ENCODE results near the gene COL7A1.
A peak's percentile ranks its signal among the peaks of the same experiment; 100 is the strongest.
"Not testable (repeated sequence)": the region's sequence is repeated elsewhere in the genome, so short reads cannot be mapped to it uniquely, and the experiment has no call there.

COL7A1 gene

DNA sequence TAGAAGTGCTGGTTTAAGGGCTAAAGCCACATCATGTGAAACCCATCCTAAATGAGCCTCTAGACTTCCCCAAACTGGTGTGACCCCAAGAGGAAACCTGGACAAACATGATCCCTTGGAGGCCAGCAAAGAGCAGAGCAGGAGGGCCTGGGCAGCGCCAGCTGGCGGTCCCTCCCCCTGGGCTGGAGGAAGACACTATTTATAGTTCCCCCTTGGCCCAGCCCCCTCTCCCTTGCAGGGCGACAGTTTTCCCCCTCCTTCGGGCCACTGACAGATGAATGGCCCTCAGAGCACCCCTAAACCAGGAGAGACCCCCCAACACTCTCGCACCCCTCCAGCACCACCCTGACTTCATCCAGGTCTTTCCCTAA, 34.5 kb downstream of the COL7A1 start:
- DNase-seq = peak; percentile 50

DNA sequence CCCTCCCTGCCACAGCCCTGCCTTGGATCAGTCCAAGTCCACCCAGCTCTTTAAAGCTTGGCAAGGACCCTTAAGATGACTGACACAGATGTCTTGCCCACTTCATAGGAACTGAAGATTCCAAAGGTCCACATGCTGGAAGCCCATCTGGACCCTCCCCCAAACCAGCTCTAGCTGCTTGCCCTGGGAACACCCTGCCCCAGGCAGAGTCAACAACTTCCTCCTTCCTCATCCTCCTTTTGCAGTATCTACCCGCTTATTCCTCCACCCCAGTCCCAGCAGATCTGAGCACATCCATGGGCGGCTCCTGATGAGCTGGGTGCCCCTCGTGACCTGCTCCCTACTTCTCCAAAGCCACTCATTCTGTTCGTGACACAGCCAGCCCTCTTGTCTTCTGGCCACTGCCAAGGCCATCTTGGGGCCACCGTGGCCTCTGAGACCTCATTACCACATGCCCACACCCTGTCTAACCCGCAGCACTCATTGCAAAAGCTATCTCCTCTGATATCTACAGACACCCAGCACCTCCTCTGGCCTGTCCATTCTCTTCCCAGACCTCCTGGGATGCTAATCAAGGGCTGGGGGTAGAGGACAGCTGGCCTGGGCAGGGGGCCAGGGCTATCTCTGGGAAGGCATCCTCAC, 36.5 kb downstream of the COL7A1 start:
- no peak for DNase-seq

DNA sequence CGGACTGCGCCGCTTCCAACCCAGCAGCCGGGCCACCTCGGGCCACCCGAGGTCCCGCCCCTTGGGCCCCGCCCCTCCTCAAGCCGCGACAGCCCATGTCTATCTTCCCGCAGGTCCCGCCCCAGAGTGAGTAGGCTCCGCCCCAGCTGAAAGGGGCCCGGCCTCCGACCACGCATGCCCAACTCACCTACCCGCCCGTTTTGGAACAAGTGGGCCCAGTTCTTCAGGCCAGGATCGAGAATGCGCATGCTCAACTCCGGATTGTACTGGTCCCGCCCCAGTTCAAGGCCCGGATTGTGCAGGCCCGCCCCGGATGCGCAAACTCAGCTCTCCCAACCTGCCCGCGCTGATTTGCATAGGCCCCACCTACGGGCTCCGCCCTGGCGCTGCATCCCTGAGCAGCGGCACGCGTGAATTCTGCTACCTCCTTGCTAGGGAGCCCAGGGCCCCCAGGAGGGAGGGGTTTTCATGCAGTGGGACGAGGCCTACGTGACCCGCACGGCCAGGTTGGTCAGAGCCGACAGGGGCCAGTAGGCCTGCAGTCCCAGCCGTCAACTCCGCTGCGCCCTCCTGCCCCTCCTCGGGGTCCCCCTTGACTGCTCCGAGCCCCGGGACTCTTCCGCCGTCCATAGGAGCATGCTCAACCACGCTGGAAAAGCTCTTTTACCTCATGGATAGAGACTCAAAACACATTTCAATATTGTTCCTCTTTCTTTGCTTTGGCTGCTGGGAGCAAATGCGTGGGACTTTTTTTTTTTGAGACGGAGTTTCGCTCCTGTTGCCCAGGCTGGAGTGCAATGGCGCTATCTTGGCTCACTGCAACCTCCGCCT, 38.1 kb downstream of the COL7A1 start, which contains the start of gene PFKFB4:
TSS of gene PFKFB4 (minus strand) at position 8 of the 831 bp plus-strand sequence. CDS start 26 bp downstream, outside the sequence.
- peak; percentile 100 for DNase-seq

DNA sequence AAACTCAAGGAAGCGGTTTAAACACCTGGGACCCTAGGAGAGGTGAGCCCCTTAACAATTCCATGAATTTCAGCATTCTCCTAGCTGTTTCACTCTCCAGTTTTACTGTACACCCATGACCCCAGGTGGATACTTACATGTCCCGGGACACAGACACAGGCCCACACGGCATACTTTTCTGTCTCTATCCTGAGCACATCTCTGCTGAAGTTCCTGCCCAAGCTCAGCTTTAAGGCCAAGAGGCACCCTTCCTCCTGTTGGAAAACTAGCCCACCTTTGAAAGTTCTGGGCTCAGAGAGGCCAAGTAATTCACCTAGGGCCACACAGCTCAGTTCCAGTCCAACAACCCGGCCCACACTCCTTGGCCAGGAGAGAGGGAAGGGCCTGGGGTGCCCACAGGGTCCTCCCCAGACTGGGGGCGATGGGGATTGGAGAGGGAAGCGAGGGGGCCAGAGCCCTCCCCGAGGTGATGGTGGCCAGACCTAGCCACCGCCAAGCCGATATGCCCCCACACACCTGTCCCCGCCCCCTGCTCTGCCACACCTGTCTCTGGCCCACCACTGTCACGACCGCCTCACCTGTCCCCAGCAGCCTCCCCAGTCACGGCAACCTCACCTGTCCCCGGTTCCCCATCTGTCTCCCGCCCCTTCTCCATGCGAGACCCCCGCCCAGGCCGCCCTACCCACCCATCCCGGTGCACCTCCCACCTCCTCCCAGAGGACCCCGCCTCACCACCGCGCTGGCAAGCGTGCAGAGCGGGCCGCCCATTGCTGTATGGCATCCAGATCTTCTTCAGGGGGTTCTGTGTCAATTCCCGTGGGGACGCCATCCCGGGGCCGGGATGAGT, 39.0 kb downstream of the COL7A1 start:
- no peak for DNase-seq

DNA sequence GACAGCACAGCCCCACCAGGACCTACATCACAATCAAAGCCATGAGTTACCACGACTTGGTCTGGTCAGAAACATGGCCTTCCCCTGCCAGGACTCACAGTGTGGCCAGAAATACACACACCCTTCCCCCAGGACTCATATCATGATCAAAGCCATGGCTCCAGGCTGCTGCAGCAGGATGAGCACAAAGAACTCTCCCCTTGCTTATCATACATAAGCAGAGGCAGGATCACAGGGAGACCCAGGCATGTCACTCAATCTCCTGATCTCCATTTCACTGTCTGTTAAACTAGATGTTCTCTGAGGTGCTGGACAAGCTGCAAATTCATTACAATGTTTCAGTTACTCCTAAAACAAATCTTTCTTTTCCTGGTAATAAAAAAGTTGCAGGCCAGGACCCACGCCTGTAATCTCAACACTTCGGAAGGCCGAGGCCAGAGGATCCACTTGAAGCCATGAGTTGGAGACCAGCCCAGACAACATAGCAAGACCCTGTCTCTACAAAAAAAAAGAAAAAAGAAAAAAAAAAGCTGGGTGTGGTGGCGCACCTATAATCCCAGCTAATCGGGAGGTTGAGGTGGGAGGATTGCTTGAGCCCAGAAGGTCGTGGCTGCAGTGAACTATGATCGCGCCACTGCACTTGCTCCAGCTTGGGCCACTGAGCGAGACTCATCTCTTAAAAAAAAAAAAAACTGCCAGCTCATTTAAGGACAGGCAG, 39.7 kb downstream of the COL7A1 start:
- no peak for DNase-seq

DNA sequence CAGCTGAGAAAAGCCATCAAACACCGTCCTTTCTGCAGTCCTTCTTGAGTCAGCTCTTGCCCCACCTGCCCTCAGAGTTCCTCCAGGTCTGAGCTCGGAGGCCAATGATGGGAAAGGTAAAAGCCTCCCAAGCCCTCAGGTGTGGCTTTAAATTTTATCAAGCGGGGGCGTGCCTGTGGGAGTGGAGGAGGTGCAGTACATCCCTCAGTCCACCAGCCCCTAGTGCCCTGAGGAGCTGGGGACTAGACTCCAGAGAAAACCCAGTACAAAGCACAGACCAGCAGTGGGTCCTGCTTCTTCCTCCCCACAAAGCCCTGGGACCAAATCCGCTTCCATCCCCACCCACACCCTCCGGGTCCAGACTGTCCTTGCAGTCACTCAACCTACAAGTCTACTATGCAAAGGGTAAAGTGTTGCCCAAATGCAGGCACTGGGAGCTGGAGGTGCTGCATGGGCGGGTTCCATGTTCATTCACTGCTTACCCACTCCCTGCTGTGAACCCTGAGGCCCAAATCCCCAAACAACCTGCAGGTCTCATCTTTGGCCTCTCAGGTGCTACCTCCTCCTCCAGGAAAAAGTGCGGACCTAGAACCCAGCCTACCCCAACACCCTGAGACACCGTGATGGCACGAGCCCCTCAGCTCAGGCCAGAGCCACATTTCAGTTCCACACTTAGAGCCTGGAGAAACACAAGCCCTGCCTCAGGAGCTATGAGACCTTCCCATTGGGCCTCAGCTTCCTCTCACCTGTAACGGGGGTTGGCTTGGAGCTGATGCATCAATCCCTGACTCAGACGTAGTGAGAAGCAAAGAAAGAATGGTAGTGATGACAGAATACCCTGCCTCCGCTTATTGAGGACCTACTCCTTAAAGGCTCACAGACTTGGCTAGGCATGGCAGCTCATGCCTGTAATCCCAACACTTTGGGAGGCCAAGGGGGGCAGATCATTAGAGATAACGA, 41.0 kb downstream of the COL7A1 start:
- DNase-seq = no peak

DNA sequence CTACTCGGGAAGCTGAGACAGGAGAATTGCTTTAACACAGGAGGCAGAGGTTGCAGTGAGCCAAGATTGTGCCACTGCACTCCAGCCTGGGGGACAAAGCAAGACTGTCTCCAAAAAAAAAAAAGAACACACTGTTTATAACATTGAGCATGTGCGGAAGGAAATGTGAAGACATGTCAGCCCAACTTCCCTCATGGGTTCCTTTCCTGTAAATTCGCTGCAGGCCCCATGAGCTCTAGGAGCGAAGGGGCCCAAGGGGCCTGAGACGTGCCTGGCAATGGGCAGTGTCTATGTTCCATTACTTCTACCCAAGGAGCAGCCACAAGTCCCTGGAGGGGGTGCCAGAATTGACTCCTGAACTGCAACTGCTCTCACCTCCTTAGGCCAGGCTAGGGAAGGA, 41.8 kb downstream of the COL7A1 start:
- DNase-seq = no peak

DNA sequence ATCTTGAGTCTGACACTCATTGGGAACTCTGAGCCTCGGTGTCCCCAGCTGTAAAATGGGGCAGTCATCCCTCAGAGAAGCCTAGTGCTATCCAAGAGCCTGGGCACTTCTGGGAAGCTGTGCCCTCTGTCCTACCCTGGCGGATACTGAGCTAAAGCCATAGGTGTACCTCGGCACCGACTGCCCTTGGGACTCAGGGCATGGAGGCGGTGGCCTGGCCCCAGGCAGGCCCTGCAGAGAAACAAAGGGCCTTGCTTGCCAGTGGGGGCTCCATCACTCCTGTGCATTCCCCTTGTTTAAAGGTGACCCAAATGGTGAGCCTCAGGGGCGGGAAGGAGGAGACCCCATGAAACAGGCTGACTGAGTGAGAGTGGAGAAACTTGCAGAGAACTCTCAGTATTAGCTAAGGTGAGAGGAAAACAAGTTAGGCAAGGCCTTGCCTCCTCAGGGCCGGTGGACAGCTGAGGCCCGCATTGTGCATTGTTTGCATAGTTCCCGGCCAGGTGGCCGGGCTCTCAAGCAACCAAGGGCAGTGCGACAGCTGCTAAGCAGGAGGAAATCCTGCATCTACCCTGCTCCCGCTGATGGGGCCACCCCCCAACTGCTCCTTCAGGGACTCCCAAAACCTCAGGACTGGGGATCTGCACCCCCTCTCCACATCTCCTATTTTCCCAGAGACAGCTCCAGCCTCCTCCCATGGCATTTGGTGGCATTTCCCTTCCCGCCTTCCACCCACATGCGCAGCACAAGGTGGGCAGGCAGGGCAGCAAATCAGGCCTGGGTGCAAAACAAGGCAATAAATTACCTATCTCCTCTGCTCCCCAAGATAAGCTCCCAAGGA, 42.8 kb downstream of the COL7A1 start:
- DNase-seq = no peak

DNA sequence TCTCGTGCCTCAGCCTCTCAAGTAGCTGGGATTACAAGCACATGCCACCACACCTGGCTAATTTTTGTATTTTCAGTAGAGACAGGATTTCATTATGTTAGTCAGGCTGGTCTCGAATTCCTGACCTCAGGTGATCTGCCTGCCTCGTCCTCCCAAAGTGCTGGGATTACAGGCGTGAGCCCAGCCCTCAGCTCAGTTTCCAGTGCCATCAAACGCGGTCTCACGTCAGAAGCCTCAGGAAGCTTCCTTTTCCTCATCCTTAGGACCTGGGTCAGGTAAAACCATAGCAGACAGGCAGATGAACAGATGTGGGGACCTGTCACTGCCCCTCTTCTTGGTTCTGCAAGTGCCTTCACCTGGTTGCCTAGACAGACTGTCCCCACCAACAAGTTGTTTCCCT, 43.5 kb downstream of the COL7A1 start:
- not testable (repeated sequence) for DNase-seq

DNA sequence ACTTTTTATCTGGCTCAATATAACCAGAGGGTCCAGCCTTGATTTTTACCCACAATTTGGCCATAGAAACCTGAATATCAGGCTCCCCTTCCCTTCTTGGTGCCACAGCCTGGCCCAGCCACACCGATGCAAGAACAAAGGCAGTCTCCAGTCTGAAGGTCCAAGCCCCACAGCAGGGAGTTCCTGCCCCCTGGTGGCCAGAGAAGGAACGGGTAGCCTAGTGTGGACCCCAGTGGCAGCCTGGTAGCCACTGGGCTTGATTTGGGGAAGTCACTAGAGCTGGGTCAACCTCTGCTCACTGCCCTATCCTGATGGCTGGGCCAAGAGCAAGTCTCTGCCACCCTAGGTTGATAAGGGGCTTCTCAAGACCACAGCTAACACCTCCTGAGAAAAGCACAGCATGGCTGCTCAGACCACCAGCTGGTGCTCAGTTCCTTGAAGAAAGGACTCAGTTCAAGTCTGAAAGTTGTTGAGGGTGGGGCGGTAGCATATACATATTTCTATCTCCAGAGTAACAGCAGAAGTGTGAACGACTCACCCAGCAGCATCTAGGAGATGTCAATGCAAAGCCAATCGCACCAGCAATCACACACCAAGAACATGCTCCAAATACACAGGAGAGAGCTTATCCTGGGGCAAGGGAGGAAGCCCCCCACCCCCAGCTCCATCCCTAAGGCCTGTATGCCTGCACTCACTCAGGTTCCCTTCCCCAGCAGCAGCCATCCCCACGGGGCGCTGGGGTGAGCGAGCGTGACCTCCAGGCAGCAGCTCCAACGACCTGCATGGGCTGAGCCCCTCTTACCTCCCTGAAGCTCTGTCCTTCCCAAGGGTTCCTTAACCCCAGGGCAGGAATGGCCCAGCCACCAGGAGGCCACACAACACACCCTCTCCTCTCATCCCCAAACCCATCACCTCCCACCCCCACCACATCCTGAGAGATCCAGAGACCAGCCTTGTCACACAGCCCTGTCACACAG, 46.1 kb downstream of the COL7A1 start:
- DNase-seq = peak; percentile 92

DNA sequence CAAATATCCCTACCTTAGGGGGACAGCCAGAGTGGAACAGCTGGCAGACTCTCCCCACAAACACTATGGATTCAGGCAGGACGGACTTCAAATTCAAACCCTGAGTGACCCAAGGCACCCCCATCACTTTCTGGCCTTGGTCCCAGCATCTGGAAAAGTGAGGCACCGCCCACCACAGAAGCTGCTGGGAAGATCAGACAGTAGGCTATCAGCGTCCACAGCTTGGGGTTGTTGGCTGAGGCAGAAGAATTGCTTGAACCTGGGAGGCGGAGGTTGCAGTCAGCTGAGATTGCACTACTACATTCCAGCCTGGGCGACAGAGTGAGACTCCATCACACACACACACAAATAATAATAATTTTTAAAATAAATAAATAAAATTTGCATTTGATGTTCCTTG, 47.0 kb downstream of the COL7A1 start:
- no peak for DNase-seq

DNA sequence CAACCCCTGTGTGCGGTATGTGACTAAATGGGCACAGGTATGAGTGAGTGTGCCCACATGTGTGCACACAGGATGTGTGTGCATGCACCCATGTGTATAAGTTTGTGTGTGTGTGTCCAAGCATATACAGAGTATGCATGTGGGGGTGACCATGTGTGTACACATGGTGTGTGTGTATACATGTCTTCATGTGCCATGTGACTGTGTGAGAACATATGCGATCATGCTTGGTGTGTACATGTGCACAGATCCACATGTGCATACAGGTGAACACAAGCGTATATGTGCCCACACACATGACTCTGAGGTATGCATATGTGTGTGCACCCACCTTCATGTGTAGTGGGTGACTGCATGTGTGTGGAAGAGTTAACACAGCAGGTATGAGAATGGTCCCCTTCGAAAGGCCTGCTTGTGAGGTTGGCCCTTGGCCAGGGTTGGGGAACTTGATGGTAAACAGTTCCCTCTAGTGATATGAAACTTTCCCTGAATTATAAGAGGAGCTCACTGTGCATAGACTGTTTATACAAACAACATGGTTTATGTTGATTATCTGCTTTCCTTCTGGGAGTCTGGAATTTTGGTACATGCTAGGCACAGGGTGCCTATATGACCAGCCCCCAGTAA, 48.8 kb downstream of the COL7A1 start:
- DNase-seq = no peak

DNA sequence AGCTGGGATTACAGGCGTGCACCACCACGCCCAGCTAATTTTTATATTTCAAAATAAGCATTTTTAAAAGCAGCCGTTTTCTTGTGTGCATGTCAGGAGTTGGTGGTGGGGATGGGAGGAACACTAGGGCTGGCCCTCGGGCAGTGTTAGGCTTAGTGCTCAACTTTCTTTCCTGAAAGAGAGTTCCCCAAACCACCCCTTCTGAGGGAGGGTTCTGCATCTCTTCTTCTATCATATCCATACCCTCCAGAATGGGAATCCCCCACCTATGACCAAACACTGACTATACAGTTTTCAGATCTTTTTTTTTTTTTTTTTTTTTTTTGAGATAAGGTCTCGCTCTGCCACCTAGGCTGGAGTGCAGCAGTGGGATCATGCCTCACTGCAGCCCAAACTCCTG, 51.0 kb downstream of the COL7A1 start:
- DNase-seq = no peak

DNA sequence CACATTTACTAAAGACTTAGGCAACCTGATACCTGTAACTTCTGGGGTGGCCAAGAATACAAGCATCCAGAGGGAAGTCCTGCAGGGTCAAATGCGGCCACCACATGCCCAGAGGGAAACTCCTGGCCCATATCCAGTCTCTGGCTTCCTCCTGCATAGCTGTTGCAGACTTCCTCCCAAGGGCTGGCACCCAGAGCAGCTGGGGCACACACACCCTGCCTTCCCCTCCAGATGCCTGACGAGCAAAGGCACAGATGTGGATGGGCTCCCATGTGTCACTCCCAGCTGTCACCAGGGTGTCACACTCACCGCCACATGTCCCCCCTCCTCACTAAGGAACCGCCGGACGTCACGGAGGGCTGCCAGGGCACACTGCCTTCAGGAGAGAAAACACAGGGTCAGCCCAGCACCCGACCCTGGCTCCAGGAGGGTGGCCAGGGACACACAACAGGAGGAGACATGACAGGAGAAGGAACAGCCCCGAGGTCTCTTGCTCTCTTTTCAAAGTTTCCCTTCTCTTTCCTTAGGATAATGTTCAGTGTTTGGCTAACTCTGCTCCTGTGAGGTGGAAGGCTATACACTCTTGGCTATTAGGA, 51.8 kb downstream of the COL7A1 start:
- no peak for DNase-seq

DNA sequence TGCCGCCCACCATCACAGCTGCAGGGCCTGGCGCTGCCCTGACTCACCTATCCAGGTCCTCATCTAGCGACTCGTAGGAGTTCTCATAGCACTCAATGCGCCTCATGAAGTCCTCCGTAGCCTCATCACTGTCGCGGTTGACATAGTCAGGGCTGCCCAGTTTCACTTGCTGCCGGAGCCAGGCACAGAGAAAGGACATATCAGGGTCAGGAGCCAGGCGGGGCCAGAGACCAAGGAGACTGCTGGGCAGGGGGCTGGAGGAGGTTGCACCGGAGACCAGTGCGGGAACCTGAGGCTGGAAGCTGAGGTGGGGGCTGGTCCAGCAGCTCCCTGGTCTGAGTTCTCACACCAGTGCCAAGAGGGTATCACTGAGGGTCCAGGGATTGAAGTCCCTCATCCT, 56.7 kb downstream of the COL7A1 start:
- DNase-seq = no peak

DNA sequence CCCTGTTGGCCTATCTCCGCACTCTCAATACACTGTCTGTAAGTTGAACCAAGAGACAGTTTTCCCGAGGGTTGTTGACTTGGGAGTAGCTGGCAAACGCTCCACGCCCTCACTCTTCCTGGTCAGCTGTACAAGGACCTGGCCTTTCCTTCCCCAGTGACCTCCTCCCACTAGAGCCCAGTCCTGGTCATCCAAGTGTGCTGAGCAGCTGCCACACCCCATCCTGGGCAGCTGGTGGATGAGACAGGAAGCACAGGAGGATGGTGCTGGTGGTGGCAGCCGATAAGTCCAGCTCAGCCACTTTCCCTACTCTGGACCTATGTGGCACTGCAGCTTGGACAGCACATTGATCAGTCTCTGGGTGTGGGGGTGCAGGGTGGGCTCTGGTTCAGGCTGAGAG, 58.3 kb downstream of the COL7A1 start:
- no peak for DNase-seq

DNA sequence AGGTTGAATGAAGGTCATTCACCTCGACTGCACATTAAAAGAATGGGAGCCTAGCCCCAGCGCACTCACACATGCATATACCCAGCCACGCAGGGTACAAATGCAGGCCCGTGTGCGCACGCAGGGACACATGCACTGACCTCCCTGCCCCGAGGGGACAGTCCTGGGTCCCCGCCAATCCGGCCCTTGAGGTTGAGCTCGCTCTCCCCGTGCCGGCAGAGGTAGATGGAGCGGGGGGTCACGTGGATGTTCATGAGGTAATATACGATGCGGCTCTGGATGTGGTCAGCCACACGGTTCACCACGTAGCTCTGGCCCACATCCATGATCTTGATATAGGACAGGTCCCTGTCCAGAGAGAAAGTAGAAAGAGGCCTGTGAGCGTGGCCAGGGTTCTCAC, 59.0 kb downstream of the COL7A1 start:
- DNase-seq = no peak

DNA sequence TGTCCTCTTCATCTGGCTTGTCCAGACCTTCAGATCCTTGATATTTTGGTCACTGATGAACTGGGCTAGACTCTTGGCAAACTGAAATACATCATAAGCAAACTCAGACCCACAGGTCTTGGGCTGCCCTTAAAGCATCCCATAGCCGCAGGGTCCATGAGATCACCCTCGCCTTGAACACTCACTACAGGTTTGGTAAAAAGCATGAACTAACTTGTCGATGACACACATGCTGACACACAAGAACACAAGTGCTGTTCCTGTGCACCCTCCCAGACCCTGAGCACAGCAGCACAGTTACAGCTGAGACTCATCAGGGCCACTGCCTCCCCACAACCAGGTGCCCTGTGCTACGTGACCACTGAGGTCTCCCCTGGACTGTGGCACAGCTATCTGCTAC, 59.6 kb downstream of the COL7A1 start:
- DNase-seq = no peak

DNA sequence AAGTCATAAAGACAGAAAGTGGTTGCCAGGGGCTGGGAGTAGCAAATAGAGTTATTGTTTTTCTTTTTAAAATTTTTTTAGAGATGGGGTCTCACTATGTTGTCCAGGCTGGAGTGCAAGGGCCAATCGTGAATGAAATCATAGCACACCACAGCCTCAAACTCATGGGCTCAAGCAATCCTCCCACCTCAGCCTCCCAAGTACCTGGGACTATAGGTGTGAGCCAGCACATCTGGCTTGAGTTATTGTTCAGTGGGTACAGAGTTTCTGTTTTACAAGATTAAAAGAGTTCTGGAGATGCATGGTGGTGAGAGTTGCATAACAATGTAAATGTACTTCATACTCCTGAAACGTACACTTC, 62.2 kb downstream of the COL7A1 start:
- DNase-seq = no peak
